HG03565 (cell line): Measurements from ENCODE around the gene PRKAG3.

Source experiments
- ATAC-seq: cut with Tn5 transposase; IDR thresholded peaks from one replicate; pipeline ENCODE4 v1.9.1; 2021; ENCODE audit warnings: mild to moderate bottlenecking, moderate library complexity; ENCODE audit not compliant: unreplicated experiment

Gene PRKAG3

GRCh38 chr2:218815649-218816048 is 16.0 kb downstream of the PRKAG3 start:
- ATAC-seq: no peak

GRCh38 chr2:218815244-218815637 is 16.4 kb downstream of the PRKAG3 start:
- ATAC-seq: no peak

GRCh38 chr2:218814540-218815243 is 16.9 kb downstream of the PRKAG3 start:
- ATAC-seq: no peak

- ATAC-seq: no peak
These were observed 17.7 kb downstream of the PRKAG3 start for GRCh38 chr2:218813771-218814460.

- no peak for ATAC-seq
These were observed 18.7 kb downstream of the PRKAG3 start for GRCh38 chr2:218812861-218813260.

GRCh38 chr2:218812096-218812815 is 19.3 kb downstream of the PRKAG3 start:
- ATAC-seq: no peak

GRCh38 chr2:218811382-218811781 is 20.2 kb downstream of the PRKAG3 start:
- ATAC-seq: no peak

- no peak for ATAC-seq
These were observed 21.3 kb downstream of the PRKAG3 start for GRCh38 chr2:218810256-218810655.

- no peak for ATAC-seq
These were observed 22.1 kb downstream of the PRKAG3 start for GRCh38 chr2:218809515-218809914.

- no peak for ATAC-seq
These were observed 24.0 kb downstream of the PRKAG3 start for GRCh38 chr2:218807626-218808025.

GRCh38 chr2:218806346-218806978 is 25.1 kb downstream of the PRKAG3 start:
- no peak for ATAC-seq

GRCh38 chr2:218805627-218806026 is 26.0 kb downstream of the PRKAG3 start:
- ATAC-seq: no peak

- no peak for ATAC-seq
These were observed 26.8 kb downstream of the PRKAG3 start for GRCh38 chr2:218804817-218805216.

GRCh38 chr2:218802386-218802994 is 29.1 kb downstream of the PRKAG3 start:
- ATAC-seq: no peak

- no peak for ATAC-seq
These were observed 31.6 kb downstream of the PRKAG3 start for GRCh38 chr2:218799990-218800389.

- no peak for ATAC-seq
These were observed 32.7 kb downstream of the PRKAG3 start for GRCh38 chr2:218798767-218799504.

GRCh38 chr2:218796691-218797090 is 34.9 kb downstream of the PRKAG3 start:
- ATAC-seq: no peak

GRCh38 chr2:218792433-218792832 is 39.2 kb downstream of the PRKAG3 start:
- ATAC-seq: no peak

- no peak for ATAC-seq
These were observed 42.9 kb downstream of the PRKAG3 start for GRCh38 chr2:218788529-218789255.

- no peak for ATAC-seq
These were observed 45.5 kb downstream of the PRKAG3 start for GRCh38 chr2:218786133-218786532.
